KOPT-K1 (cell line): ENCODE results near the gene ADAMTSL3.

Experiments used
- H3K27ac ChIP-seq: fragments of 200-600 bp; sonication (generic); 2 replicates; pipeline ENCODE4 v1.5.1; 2016; ENCODE audit warnings: antibody characterized with exemption, mild to moderate bottlenecking, low read depth, low read length; ENCODE audit not compliant: poor library complexity, severe bottlenecking
- H3K36me3 ChIP-seq: fragments of 200-600 bp; sonication (generic); 2 replicates; pipeline ENCODE4 v1.5.1; 2017; ENCODE audit warnings: antibody characterized with exemption, mild to moderate bottlenecking, low read length, moderate library complexity; ENCODE audit not compliant: insufficient read depth
- H3K9me3 ChIP-seq: fragments of 200-600 bp; sonication (generic); 2 replicates; pipeline ENCODE4 v1.5.1; 2017; ENCODE audit warnings: antibody characterized with exemption, low read length, mild to moderate bottlenecking; ENCODE audit not compliant: insufficient read depth, poor library complexity, severe bottlenecking

The ADAMTSL3 gene

DNA sequence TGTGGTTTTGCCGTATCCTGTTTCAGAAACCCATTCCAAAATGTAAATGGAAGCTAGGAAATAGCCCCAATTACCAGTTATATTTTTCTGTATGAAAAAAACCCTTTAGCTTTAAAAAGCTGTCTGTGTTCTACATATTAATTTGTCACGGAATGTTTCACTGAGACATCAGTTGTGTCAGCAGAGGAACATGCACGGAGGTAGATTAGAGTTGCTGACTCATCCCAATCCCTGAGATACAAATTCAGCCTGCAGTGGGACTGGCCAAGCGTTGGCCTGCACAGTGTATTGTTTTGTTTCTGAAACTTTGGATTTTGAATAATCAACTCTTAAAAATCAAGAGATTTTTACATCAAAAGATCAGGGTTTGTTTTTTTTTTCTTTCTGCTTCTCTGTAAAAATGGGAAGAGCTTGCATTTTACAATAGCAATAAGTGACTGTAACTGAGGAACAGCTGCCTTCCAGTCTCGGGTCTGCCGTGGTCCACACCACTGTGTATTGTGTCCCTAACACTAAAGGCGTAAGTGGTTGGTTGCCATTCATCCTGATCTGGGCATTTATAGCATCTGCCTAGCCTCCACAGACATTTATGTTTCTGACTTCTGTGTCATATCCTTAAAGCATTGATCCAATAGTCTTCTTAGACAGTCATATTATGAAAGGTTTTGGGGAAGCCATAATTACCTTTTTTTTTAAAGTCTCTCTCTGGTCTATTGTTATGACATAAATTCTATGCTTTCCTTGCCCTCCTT lies 218.1 kb downstream of the ADAMTSL3 start:
- no peaks in the 10 kb centered on the region for H3K9me3 ChIP-seq
- no peaks in the 10 kb centered on the region for H3K36me3 ChIP-seq
- no peak overlapping the region for H3K27ac ChIP-seq

DNA sequence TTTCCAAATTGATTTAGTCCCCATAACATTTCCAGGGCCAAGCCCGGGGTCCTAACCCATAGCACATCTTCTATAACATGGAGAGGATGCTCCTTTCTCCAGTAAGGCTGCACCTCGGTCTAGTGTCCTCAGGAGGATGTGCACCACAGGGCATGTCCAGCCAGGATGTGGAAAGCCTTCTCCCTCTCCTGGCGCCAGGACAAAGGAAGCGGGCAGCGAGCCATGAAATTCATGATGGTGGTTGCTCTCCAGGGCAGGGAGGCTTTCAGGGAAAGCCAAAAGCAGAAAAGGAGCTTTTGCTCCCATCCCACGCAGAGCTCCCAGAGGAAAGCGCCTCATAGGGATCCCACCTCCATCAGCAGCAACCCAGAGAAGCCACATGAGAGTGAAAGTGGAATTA lies 220.0 kb downstream of the ADAMTSL3 start:
- Histone ChIP-seq H3K27ac (no peak overlapping the region), H3K36me3 (no peaks in the 10 kb centered on the region), H3K9me3 (no peaks in the 10 kb centered on the region)

DNA sequence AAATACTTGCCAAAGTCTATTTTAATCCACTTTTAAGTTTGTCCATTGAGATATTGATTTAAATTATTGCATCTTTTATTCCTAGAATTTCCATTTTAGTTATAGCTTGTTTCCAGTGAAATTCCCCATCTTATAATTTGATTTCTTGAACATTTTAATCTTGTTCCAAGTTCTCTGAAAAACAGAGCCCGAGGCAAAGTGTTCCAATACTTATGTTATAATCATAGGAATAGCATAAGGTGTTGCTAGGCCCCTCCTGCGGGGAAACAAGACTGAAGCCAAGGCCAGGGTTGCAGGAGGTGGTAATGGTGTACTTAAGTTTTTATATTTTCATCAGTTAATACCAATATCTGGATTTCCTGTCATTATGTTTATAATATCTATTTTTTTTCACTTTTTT lies 226.6 kb downstream of the ADAMTSL3 start:
- no peaks in the 10 kb centered on the region for H3K9me3 ChIP-seq

DNA sequence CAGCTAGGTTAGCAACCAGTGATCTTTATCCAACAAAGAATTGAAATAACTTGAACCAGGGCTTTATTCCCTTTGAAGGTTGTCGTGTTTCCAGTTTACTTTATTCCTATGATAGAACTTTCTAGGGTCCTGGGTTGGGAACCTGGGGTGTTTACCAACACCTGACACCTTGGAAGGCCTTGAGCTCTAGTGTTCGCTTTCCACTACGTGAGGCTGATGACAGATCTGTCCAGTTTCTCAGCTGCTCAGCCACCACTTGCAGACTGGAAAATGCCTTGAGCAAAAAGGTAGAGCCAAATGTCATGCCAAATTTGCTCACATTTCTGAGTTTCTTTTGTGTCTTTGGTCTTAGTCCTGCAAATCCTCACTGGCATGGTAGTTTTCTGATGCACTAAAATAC lies 227.2 kb downstream of the ADAMTSL3 start:
- no peaks in the 10 kb centered on the region for H3K36me3 ChIP-seq
- H3K27ac ChIP-seq: no peak overlapping the region
- no peaks in the 10 kb centered on the region for H3K9me3 ChIP-seq

More for the DNA sequence above, 226.6 kb downstream of the ADAMTSL3 start:
- Histone ChIP-seq H3K36me3 (no peaks in the 10 kb centered on the region), H3K27ac (no peak overlapping the region)

DNA sequence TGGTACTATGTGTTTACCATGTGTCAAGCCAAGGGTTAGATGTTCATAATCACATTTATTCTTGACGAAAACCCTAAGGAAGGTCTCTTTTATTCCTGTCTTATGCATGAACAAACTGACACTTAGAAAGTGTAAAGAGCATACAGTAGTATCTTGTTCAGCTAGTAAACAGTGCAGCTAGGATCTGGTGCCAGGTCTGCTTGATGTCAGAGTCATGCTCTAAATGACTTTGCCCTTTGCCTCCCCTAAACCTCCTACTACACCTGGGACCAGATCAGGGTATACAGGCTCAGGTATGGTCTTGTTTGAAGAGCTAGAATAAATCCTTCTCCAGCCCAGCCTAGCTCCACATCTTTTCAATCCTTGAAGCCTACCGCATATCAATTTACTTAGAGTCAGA lies 232.4 kb downstream of the ADAMTSL3 start:
- no peak overlapping the region for H3K27ac ChIP-seq

DNA sequence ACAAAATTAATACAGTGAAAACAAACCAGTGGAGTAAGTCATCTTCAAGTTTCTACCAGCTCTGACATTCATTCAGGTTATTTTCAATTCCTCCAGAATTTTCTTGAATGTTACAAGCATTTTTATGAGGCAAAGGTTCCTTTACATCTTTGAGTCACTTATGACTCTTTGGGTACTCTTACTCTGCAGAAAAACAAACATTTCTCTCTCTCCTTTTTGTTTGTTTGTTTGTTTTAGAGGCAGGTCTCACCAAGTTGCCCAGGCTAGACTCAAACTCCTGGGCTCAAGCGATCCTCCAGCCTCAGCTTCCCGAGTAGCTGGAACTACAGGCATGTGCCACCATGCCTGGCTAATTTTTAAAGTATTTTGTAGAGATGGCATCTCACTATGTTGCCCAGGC lies 233.5 kb downstream of the ADAMTSL3 start:
- H3K9me3 ChIP-seq: no peaks in the 10 kb centered on the region
- no peak overlapping the region for H3K27ac ChIP-seq

More for the DNA sequence above, 232.4 kb downstream of the ADAMTSL3 start:
- Histone ChIP-seq H3K36me3 (no peaks in the 10 kb centered on the region), H3K9me3 (no peaks in the 10 kb centered on the region)

DNA sequence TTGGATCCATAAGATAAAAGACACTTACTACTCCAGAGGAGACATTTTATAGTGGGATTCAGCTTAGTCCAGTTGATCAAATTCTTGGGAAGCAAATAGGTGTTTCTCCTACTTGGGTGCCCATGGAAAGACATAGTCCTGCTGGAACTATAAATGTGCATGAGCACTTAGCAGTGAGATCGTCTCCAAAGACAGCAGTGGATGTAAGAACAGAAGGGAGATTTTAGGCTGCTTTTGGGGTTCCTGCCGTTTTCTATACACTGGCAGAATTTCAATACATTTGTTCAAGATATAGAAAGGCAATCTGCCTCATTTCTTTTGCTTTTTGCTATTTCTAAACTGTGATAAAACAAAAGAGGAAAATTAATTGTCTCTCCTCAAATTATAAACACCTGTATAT lies 234.0 kb downstream of the ADAMTSL3 start:
- Histone ChIP-seq H3K27ac (no peak overlapping the region), H3K9me3 (no peaks in the 10 kb centered on the region)

More for the DNA sequence above, 233.5 kb downstream of the ADAMTSL3 start:
- no peaks in the 10 kb centered on the region for H3K36me3 ChIP-seq

DNA sequence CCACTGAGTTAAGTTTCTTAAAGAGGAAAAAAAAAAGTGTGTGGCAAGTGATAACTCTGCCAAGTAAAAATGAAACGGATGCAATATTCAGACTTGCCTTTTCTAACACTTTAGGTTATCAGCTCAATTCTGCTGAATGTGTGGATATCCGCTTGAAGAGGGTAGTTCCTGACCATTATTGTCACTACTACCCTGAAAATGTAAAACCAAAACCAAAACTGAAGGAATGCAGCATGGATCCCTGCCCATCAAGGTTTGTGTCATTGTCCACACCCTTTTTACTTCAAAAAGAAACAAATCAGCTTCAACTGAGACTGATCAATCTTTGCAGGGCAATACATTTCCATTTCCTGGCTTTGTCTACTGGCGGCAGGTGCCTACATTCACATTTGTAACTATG lies 236.1 kb downstream of the ADAMTSL3 start:
- Histone ChIP-seq H3K36me3 (no peaks in the 10 kb centered on the region), H3K27ac (no peak overlapping the region), H3K9me3 (no peaks in the 10 kb centered on the region)

More for the DNA sequence above, 234.0 kb downstream of the ADAMTSL3 start:
- no peaks in the 10 kb centered on the region for H3K36me3 ChIP-seq

DNA sequence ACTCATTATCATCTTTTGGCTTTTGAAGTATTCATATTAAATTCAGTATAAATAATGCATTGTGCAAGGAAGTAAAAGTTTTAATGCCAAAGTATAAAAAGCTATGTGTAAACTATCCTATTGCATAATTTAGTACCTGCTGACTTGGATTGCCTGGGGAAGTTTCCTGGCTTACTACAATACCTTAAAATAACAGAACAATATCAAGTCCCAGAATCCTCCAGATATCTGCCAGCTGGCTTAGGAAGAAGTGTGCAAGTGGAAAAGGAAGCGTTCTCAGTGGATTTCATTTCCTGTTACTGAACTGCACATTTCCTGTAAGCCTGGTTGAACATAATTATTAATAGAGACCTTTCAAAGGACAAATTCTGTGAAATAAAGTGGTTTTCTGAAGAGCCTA lies 236.7 kb downstream of the ADAMTSL3 start:
- Histone ChIP-seq H3K9me3 (no peaks in the 10 kb centered on the region), H3K27ac (no peak overlapping the region), H3K36me3 (no peaks in the 10 kb centered on the region)

DNA sequence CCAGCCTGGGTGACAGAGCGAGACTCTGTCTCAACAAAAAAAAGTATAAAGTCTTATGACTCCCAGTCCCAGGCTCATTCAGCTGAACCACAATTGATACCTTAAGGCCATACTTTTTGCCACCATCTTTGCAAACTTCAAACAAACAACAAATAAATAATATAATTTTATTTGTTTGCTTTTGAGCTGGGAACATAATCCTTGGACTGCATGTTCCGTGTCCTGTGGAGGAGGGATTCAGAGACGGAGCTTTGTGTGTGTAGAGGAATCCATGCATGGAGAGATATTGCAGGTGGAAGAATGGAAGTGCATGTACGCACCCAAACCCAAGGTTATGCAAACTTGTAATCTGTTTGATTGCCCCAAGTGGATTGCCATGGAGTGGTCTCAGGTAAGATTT lies 238.6 kb downstream of the ADAMTSL3 start:
- H3K36me3 ChIP-seq: no peaks in the 10 kb centered on the region

DNA sequence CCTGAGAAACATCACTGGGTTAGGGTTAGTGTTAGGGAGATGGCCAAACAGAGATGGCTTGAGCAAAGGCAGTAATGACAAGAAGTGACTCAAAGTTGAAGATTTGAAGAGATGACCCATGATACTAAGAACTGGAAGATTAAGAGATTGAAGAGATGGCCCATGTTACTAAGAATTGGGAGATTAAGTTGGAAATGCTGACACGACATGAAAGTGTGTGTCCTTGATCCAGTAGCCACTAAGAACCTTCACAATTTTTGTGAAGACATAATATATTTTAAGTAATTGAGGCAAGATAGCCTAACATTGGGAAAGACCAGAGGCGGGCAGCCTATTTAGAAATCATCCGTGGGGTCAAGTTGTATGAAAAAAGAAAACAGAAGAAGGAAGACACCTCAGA lies 239.4 kb downstream of the ADAMTSL3 start:
- no peaks in the 10 kb centered on the region for H3K9me3 ChIP-seq

More for the DNA sequence above, 238.6 kb downstream of the ADAMTSL3 start:
- Histone ChIP-seq H3K9me3 (no peaks in the 10 kb centered on the region), H3K27ac (no peak overlapping the region)

DNA sequence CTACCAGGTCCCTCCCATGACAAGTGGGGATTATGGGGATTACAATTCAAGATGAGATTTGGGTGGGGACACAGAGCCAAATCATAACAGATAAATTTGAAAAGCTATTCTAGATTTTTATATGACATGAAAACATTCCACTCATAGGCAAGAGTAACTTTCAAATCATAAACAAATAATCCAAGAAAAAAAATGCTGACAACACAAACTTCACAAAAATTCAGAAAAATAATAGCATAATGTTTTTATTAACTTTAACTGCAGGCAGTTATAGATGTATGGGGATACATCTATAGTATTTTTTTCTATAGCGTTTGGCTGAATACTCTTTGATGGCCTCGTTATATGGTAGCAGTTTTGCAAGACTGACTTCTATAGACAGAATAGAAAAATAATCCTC lies 243.1 kb downstream of the ADAMTSL3 start:
- Histone ChIP-seq H3K9me3 (no peaks in the 10 kb centered on the region), H3K27ac (no peak overlapping the region), H3K36me3 (no peaks in the 10 kb centered on the region)

More for the DNA sequence above, 239.4 kb downstream of the ADAMTSL3 start:
- Histone ChIP-seq H3K36me3 (no peaks in the 10 kb centered on the region), H3K27ac (no peak overlapping the region)

DNA sequence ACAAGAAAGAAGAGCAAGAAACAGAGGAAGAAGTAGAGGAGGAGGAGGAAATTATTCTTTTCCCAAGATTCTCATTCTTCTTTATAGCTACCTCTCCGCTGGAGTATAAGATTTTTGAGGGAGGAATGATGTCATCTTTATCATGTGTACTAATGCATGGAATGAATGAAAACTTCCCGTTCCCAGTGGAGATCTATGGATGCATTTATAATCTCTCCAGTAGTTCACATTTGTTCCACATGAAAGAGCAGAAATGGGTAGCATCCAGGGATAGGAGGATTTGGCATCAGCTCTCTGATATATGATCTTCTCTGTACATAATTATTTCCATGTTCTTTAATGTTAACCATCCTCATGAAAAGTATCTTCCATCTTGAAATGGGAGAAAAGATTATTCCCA lies 244.4 kb downstream of the ADAMTSL3 start:
- Histone ChIP-seq H3K27ac (no peak overlapping the region), H3K9me3 (no peaks in the 10 kb centered on the region), H3K36me3 (no peaks in the 10 kb centered on the region)

DNA sequence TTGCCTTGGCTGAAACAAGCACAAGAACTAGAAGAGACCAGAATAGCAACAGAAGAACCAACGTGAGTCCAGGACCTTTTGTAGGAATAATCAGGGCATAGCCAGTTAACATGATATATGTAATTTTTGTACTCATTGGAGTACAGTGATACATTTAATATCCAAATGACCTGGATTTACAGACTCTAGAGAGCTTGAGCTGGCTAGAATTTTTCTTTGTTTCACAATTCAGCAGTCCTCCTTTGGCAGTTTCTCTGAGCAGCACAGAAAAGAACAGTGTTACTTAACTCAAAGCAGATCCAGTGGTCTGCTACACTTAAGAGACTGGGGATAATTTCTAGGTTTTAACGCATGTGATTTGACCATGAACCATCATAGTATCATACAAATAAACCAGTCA lies 245.7 kb downstream of the ADAMTSL3 start:
- H3K27ac ChIP-seq: no peak overlapping the region
- H3K9me3 ChIP-seq: no peaks in the 10 kb centered on the region
- no peaks in the 10 kb centered on the region for H3K36me3 ChIP-seq

DNA sequence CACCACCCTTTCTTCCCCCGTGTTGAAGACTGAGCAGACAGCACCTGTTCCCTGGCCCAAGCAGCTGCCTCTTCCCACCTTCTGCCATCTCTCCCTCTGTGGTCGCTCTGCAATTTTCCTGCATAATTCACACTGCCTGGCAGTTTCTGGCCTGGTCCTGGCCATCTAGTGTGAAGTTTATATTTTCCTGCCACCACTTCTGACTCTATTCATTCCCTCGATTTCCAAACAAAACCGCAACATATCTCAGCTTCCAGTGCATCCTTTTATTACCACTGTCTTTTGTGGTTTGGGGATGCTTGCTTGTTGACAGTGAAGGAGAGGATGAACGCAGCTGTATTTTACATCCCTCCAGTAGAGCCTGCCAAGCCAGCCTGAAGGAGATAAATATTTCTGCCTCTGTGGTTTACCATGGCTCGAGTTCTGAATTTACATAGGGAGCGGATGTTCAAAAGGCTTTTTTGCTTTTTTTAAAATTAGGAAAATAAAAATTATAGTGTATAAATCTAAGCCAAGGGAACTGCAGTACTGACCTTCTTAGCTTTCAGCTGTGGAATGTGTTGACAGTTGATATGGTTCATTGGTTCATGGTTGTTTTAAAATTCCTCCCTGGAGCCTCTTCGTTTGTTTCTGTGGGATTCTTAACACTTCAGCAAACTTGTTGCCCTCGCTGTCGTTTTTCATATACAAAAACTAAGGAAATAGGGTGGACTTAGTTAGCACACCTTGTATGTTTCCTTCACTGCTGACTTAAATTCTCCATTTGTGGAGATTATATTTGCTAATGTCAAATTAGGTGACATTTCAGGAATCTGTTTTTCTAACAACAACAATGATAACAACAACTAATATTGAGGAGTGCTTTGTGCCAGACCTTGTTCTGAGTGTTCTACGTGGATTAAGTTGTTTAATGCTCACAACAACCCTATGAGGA lies 250.5 kb downstream of the ADAMTSL3 start:
- Histone ChIP-seq H3K27ac (no peak overlapping the region), H3K36me3 (no peaks in the 10 kb centered on the region), H3K9me3 (no peaks in the 10 kb centered on the region)
